GM19395 (cell line): ENCODE measurements around the gene KCNH1.

ENCODE experiments used
- ATAC-seq: cut with Tn5 transposase; IDR thresholded peaks from one replicate; pipeline ENCODE4 v1.9.1; 2021; ENCODE audit warnings: mild to moderate bottlenecking, moderate library complexity; ENCODE audit not compliant: unreplicated experiment

KCNH1 gene

GRCh38 chr1:210920716-210921694 is 212.9 kb downstream of the KCNH1 start:
- ATAC-seq: no peak

DNA sequence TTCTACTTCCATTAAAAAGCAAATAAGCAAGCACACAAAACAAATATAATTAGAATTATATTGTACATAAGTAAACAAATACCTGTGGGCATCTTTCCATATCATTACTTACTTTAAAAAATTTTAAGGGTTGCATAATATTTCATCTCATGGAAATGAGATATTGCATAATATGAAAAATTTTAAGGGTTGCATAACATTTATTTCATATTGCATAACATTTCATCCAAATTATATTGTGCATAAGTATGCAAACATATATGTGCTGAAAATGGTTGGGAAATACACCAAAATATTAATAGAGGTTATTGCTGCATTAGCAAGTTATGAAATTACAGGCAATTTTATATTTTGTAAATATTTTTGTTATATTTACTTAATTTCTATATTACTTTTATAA is 213.7 kb downstream of the KCNH1 start:
- ATAC-seq: no peak

DNA sequence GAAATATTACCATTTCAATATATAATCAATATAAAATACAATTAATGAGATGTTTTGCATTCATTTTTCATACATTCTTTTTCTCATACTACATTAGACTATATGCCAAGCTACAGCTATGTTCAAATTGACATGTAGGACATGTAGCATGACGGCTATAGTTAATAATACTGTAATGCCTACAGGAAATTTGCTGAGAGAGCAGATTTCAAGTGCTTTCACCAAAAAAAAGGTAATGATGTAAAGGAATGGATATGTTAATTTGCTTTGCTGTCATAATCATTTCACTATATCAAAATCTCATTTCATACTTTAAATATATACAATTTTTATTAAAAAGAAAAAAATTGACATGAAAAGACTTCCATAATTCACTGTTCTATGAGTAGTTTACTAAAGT is 215.1 kb downstream of the KCNH1 start:
- no peak for ATAC-seq

- ATAC-seq: no peak
Measured at GRCh38 chr1:210917560-210918169, 216.3 kb downstream of the KCNH1 start.

DNA sequence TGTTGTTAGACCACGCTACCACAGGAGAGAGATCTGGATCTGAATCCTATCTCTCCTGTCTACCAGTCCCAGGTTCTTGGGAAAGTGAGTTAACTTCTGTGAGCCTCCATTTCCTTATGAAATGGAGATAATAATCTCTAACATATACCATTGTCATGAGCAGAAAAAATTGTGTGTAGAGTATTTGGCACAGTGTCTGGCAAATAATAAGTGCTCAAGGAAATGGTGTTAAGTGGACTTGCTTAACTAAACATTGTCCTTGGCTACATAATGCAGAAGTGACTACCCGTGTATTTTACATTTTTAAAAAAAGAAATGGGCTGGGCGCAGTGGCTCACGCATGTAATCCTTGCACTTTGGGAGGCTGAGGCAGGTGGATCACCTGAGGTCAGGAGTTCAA is 217.4 kb downstream of the KCNH1 start:
- no peak for ATAC-seq

DNA sequence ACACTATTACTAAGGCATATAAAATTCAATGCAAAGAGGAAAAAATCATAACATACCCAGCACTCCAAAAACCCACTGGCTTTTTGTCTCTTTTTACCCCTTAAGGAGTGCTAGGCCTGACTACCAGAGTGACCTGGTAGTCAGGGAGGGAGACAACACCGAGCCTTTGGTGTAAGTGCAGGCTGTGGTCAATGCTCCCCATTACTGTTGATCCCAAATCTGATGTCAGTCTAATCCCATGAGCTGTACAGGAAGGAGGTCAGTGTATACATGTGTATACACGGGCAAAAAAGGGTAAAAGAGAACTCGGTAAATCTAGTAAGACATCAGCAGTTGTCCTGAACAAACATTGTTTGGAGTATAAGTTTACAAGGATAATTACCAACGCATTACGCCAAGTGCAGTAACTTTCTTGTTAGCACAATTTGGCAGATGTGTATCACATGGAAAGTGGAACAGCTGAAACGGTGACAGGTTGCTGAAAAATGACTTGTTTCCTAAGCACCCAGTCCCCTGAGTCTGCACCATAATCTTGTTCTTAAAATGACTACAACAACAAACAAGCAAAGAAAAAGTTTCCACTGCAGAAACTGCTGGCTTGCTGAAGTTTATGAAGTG is 217.9 kb downstream of the KCNH1 start:
- ATAC-seq: no peak

GRCh38 chr1:210912752-210913151 is 221.2 kb downstream of the KCNH1 start:
- ATAC-seq: no peak

DNA sequence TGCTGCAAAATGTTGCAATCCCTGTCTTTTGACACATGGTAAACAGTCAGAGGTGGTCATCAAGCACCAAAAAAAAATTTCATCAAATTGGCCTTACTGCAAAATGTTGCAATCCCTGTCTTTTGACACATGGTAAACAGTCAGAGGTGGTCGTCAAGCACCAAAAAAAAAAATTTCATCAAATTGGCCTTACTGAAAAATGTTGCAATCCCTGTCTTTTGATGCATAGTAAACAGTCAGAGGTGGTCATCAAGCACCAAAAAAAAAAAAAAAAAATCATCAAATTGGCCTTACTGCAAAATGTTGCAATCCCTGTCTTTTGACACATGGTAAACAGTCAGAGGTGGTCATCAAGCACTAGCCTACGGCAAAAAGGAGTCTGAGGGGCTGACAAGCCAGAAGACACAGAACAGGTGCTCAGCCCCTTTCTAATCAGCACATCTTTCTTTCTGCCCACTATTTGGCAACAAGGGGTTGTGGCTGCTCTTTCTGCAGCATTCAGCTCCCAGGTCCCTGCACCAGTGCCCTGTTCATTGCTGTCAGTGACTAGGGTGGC is 223.8 kb downstream of the KCNH1 start:
- no peak for ATAC-seq

DNA sequence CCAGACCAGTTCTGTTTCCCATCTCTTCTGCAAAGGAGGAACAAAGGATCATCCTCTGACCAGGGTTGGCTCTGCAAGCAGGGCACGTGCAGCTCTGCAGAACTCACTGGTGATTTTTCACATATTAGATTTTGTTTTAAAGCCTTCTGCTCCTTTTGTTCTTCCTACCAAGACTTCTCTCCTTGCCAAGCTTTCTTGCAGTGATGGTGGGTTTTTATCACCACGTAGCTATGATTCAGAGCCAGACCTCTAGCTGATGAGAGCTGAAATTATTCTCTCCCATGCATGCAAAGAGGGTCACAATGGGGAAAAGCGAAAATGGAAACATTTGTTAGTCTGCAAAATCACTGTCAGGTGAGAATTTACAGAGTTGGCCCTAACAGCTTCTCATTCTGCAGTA is 225.2 kb downstream of the KCNH1 start:
- no peak for ATAC-seq

GRCh38 chr1:210908257-210908656 is 225.7 kb downstream of the KCNH1 start:
- no peak for ATAC-seq

DNA sequence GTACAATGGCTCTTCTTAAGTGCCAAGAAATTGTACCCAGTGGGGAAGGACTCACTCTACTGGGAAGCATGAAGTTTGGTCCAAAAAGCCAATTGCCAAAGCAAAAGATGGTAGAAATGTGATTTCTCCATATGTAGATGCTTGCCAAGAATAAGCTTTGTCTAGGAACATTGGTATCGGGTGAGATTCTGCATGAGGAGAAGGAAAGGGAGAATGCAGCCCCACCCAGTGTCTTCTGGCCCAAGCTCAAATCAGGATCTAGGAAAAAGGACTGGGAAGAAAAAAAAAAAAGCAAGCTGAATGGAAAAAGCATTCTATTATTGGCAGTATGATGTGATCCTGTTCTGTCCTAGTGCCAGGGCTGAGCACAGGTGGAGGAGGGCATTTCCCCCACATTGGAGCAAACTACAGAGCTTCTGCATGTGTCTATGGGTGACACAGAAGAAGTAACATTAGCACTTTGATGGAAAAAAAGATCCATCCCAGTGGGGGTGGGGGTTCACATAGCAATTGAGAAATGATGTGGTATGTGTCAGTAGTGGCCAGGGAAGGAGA is 226.6 kb downstream of the KCNH1 start:
- ATAC-seq: no peak

GRCh38 chr1:210905944-210906453 is 227.9 kb downstream of the KCNH1 start:
- ATAC-seq: no peak

DNA sequence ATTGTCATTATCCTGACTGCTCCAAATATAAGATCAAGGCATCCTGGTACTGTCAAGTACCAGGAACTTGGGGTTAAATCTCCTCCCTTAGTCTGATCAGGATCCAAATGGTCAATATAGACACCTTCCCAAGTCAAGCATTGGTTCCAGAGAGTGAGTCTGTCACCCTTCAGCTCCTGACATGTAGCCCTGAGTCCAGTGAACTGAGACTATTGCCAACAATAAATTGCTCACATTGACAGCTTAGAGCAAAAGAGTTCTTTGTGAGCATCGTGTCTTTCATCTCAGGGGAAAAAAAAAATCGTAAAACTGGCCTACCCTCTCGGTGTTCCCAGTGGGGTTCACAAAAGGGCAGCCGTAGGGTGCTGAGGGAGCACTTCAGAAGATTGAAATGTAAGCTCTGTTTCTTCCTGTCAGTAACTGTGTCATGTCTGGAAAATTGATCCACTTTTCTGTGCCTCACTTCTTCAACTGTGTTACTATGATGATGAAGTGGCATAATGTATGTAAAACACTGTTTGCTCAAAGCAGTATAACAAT is 228.5 kb downstream of the KCNH1 start:
- no peak for ATAC-seq

DNA sequence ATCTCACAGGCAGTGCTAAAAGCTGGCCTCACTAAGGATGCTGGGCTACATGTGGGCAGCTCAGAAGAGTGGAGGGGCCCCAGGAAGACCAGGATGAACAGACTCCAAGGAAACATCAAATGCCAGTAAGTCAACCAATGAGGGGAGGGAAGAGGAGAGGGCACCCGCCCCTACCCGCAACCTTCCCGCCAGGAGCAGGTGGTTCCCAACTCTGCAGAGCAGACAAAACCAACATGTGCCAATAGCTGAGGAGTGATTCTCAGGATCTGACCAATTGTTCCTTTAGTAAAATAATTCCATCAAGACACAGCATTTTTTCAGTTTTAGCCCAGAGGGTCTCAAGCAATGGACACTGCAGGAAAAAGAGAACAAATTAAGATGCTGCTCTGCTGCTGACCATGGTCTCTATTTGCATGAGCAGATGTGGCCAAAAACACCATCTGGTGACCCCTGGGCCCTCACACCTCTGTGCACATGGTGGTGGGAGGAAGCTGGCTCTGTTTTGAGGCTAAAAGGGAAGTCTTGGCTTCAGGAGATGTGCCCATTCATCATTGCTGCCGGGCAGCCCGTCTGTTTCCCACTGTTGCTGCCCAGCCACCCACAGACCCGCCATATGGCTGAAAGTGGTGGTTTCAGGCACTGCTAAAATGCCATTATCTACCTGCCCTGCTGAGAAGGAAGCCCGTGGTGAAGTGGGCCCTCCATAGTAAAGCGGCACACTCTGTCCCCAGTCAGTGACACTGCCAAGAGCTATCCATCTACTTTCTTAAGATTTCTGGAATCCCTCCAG is 231.8 kb downstream of the KCNH1 start:
- ATAC-seq: no peak

GRCh38 chr1:210900820-210901219 is 233.1 kb downstream of the KCNH1 start:
- ATAC-seq: no peak

- ATAC-seq: no peak
Measured at GRCh38 chr1:210900079-210900478, 233.9 kb downstream of the KCNH1 start.

GRCh38 chr1:210899676-210900075 is 234.3 kb downstream of the KCNH1 start:
- ATAC-seq: no peak

GRCh38 chr1:210898473-210898872 is 235.5 kb downstream of the KCNH1 start:
- no peak for ATAC-seq

DNA sequence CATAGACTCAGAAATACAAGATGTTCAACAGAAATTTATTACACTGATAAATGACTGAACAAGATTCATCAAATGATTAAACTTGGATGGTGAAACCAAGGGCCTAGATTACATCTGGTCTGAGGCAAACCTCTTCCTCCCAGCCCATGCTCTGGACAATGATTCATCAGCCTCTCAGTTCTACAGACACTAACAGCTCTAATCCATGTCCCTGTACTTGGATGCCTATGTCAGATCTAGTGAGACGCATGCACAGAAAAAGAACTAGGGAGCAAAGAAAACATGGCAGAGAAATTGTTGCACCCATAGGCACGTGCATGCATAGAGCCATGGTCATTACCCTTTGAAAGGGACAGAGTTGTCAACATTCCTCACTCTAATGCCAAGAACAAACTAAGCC is 250.1 kb downstream of the KCNH1 start:
- no peak for ATAC-seq
